Kidney (tissue), 14 donors: ENCODE data around the gene SDK1. TPM values are rescaled to one million over a fixed set of nuclear protein-coding genes. Genes with fewer than 3 reads are reported as not detected.

Experiments used
- DNase-seq, 5 donors: peaks; one replicate each; pipeline ENCODE4 v3.0.0-alpha.2; 2013 to 2020
- FAIRE-seq: peaks from 2 replicates; lab custom pipeline; 2012; peaks lifted over from hg19 to GRCh38; lab: Jason Lieb, UNC
- H3K27ac ChIP-seq, 2 donors: one replicate each; pipeline ENCODE4 v1.7.0; 2013; ENCODE audit warnings: low read depth in 2 of 2, low read length in 2 of 2, inconsistent platforms in 1 of 2
- H3K27me3 ChIP-seq: one replicate; pipeline ENCODE4 v1.7.1; 2013; ENCODE audit warnings: low read length, inconsistent platforms; ENCODE audit not compliant: control insufficient read depth, insufficient read depth
- H3K36me3 ChIP-seq, 3 donors: one replicate each; pipeline versions ENCODE4 v1.7.0 to v1.7.1; 2013; ENCODE audit warnings: low read length in 3 of 3, control low read depth in 1 of 3, inconsistent platforms in 1 of 3; ENCODE audit not compliant: insufficient read depth in 3 of 3, control insufficient read depth in 2 of 3
- H3K4me1 ChIP-seq, 3 donors: one replicate each; pipeline versions ENCODE4 v1.7.0 to v1.7.1; 2013; ENCODE audit warnings: low read length in 3 of 3, inconsistent platforms in 1 of 3, low read depth in 1 of 3; ENCODE audit not compliant: control insufficient read depth in 2 of 3, insufficient read depth in 2 of 3
- H3K4me3 ChIP-seq, 3 donors: one replicate each; pipeline versions ENCODE4 v1.7.0 to v1.8.1; 2013; ENCODE audit warnings: low read length in 3 of 3, control low read depth in 1 of 3, inconsistent platforms in 1 of 3
- H3K9ac ChIP-seq, 3 donors: one replicate each; pipeline versions ENCODE4 v1.7.0 to v1.7.1; 2013; ENCODE audit warnings: low read length in 3 of 3, control low read depth in 1 of 3, inconsistent platforms in 1 of 3
- H3K9me3 ChIP-seq, 3 donors: one replicate each; pipeline versions ENCODE4 v1.7.0 to v1.7.1; 2013; ENCODE audit warnings: low read length in 3 of 3, control low read depth in 1 of 3, inconsistent platforms in 1 of 3; ENCODE audit not compliant: control insufficient read depth in 2 of 3, insufficient read depth in 1 of 3
- intact Hi-C: fragments of 100-400 bp; cut with DNase I; formaldehyde crosslinking; loops from one replicate; pipeline ENCODE4 v1.11.1; 2022
- polyA plus RNA-seq: library from polyadenylated mRNA; stranded (reverse); fragments of 350-450 nt; fragmentation: Illumina TruSeq; extraction: RNeasy Lipid Tissue Mini Kit (QIAGEN cat#74804); gene quantifications from one replicate; pipeline ENCODE4 v1.2.3, GENCODE V29; 2014; ENCODE audit warnings: low read depth, low replicate concordance; ENCODE audit not compliant: insufficient read depth
- total RNA-seq: library from RNA; stranded (reverse); fragmentation: NEBNext Ultra II Directional; extraction: Animal tissue kit (Norgen Biotek cat#: 25700); gene quantifications from one replicate; pipeline ENCODE4 v1.2.1, GENCODE V29; 2021
- TF ChIP-seq, protein P1 (sequence below): IDR thresholded peaks from 3 replicates; pipeline ENCODE4 v1.5.1; 2012; ENCODE audit warnings: mild to moderate bottlenecking, moderate library complexity, borderline replicate concordance; ENCODE audit not compliant: insufficient read depth; ENCODE audit errors: extremely low read depth
- donor health status: control.
- donor health status: control.
- donor health status: control.
- donor health status: control.
- donor health status: control.
- donor health status: DM: yes; HTN: yes; CAD: no.
- donor health status: Normal renal cell carcinoma (clear cell type).

Gene SDK1
- total and polyA plus RNA-seq, 2 donors from 2014 or later, result 2.0 to 38.3 TPM

DNA sequence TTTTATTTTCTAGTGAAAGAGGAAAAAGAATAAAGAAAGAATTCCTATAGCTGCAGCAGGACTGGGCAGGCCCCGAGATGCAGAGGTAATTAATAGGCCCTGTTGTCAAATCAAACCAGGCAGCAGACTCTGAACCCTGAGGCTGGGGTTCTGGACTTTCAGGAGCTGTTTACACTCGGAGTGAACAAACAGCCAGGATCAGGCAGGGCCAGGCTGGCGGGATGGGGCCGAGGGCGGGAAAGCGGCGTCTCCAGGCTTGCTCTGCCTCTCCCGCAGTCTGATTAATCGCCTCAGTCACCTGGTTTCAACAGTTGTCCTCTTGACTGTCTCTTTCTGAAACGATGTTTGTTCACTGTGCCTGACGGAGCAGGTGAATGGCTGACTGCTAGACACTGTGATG, 705.6 kb downstream of the SDK1 start:
- H3K27me3 ChIP-seq, result no peaks in the 10 kb centered on the region
- H3K27ac ChIP-seq, result no peak overlapping the region
- intact Hi-C loops, result no loop called here
- H3K4me1 ChIP-seq, result no peaks in the 10 kb centered on the region
- H3K4me3 ChIP-seq, result no peak overlapping the region
- no peaks in the 10 kb centered on the region for H3K9me3 ChIP-seq
- H3K9ac ChIP-seq, result no peak overlapping the region
- peak in 4 of 5 donors; percentile 40 to 63 (median 53) for DNase-seq
- FAIRE-seq, result no peak
- no peaks in the 10 kb centered on the region for H3K36me3 ChIP-seq
- TF ChIP-seq, protein P1, sequence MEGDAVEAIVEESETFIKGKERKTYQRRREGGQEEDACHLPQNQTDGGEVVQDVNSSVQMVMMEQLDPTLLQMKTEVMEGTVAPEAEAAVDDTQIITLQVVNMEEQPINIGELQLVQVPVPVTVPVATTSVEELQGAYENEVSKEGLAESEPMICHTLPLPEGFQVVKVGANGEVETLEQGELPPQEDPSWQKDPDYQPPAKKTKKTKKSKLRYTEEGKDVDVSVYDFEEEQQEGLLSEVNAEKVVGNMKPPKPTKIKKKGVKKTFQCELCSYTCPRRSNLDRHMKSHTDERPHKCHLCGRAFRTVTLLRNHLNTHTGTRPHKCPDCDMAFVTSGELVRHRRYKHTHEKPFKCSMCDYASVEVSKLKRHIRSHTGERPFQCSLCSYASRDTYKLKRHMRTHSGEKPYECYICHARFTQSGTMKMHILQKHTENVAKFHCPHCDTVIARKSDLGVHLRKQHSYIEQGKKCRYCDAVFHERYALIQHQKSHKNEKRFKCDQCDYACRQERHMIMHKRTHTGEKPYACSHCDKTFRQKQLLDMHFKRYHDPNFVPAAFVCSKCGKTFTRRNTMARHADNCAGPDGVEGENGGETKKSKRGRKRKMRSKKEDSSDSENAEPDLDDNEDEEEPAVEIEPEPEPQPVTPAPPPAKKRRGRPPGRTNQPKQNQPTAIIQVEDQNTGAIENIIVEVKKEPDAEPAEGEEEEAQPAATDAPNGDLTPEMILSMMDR, result no peak

DNA sequence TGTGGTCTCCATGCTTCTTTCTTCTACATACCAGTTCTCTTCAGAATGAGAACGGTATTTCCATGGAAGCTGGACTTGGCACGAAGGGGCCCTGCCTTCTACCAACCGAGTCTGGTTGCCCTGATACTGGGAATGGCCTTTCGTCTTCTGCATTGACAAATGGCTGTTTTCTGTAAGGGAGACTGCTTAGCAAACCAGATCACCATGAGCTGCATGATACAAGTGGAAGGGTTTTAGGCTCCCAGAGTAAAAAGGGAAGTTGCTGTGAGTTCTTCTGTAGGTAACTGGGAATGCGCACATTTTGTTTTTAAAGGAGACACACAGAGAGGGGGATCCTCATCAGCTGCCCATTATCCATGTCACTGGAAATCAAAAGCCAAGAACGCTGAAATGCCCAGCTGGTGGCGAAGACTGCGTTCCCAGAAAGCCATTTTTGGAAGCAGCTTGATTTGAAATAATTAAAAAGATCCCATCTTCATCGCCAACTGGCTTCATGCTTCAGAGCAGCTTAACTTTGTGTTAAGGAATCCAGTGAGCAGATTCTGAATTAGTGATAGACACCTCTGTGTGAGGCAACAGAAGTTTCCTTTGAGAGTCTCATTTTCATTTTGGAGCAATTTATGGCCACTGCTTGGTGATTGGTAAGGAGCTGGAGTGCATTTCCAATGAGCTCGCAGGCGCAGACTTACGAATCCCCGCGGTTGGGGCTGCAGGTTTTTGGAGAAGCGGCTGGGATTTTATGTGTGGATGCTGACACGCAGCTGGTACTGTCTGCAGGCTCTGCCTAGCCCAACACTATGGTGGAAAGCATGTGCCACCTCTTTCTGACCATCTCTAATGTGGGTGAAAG, 708.4 kb downstream of the SDK1 start:
- TF ChIP-seq, protein P1, result no peak
- H3K4me3 ChIP-seq, result no peak overlapping the region
- no peak overlapping the region for H3K27ac ChIP-seq
- FAIRE-seq, result no peak
- no peaks in the 10 kb centered on the region for H3K9me3 ChIP-seq
- intact Hi-C loops, result no loop called here
- DNase-seq, result no peak
- H3K36me3 ChIP-seq, result peaks cover 0 to 5% (median 0%) of the 10 kb centered on the region in 3 donors
- H3K4me1 ChIP-seq, result peaks cover 0 to 7% (median 0%) of the 10 kb centered on the region in 3 donors
- no peak overlapping the region for H3K9ac ChIP-seq
- H3K27me3 ChIP-seq, result no peaks in the 10 kb centered on the region

DNA sequence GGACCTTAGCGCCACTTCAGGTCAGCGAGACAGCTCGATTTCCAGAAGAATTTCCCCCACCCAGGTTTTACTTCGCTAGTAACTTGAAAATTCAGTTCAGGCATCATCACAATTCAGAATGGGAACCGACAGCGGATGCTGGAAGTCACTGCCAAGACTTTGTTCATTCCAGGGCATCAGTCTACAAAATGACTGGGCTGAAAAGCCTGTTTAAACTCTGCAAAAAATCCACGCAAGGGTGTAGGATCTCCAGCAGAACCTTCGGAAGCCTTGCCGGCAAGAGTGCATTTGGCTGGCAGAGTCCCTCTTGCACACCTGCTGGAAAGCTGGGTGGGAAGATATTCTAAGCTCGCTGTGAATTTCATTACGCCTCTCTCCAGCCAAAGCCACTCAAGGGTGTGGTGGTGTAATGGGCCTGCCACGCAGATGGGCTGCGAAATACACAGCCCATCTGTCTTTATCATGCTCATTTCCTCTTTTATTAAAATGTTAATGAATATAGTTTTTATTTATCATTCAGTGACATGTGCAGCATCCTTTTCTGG, 709.1 kb downstream of the SDK1 start:
- DNase-seq, result no peak
- Histone ChIP-seq H3K4me3 (no peak overlapping the region), H3K4me1 (peaks cover 0 to 7% (median 0%) of the 10 kb centered on the region in 3 donors), H3K27me3 (no peaks in the 10 kb centered on the region), H3K36me3 (peaks cover 0 to 5% (median 0%) of the 10 kb centered on the region in 3 donors), H3K27ac (no peak overlapping the region), H3K9me3 (no peaks in the 10 kb centered on the region), H3K9ac (no peak overlapping the region)
- intact Hi-C loops, result no loop called here
- TF ChIP-seq, protein P1, result no peak
- no peak for FAIRE-seq
